Small intestine (tissue), 7 donors: ENCODE measurements around the gene SAMD14. TPM values are rescaled to one million over a fixed set of nuclear protein-coding genes. Genes with fewer than 3 reads are reported as not detected.

Source experiments
- DNase-seq, 2 donors: peaks; one replicate each; pipeline versions ENCODE4 v3.0.0 to v3.0.0-alpha.2; 2013
- FAIRE-seq: peaks from 2 replicates; lab custom pipeline; 2012; peaks lifted over from hg19 to GRCh38; lab: Jason Lieb, UNC
- H3K27ac ChIP-seq, 3 donors: one replicate each; pipeline ENCODE4 v1.5.1; 2013; ENCODE audit warnings: low read length in 2 of 3, mild to moderate bottlenecking in 2 of 3, control low read depth in 1 of 3, inconsistent platforms in 1 of 3, low read depth in 1 of 3, moderate library complexity in 1 of 3
- H3K27me3 ChIP-seq, 3 donors: one replicate each; pipeline ENCODE4 v1.6.1; 2013; ENCODE audit warnings: low read length in 3 of 3, inconsistent platforms in 1 of 3; ENCODE audit not compliant: control insufficient read depth in 3 of 3, insufficient read depth in 3 of 3
- H3K36me3 ChIP-seq, 3 donors: one replicate each; pipeline ENCODE4 v1.6.1; 2013; ENCODE audit warnings: low read length in 3 of 3, inconsistent platforms in 1 of 3, low read depth in 1 of 3, mild to moderate bottlenecking in 1 of 3, moderate library complexity in 1 of 3; ENCODE audit not compliant: control insufficient read depth in 3 of 3, insufficient read depth in 2 of 3
- H3K4me1 ChIP-seq, 3 donors: one replicate each; pipeline ENCODE4 v1.6.1; 2013; ENCODE audit warnings: low read length in 2 of 3, inconsistent platforms in 1 of 3, low read depth in 1 of 3, mild to moderate bottlenecking in 1 of 3, moderate library complexity in 1 of 3; ENCODE audit not compliant: control insufficient read depth in 3 of 3, insufficient read depth in 2 of 3
- H3K4me3 ChIP-seq, 3 donors: one replicate each; pipeline ENCODE4 v1.5.1; 2013; ENCODE audit warnings: low read length in 3 of 3, control low read depth in 1 of 3, inconsistent platforms in 1 of 3, low read depth in 1 of 3, mild to moderate bottlenecking in 1 of 3, moderate library complexity in 1 of 3
- H3K9me3 ChIP-seq, 2 donors: one replicate each; pipeline ENCODE4 v1.6.1; 2013; ENCODE audit warnings: low read depth in 1 of 2, low read length in 1 of 2; ENCODE audit not compliant: control insufficient read depth in 2 of 2, insufficient read depth in 1 of 2
- WGBS, 3 donors: extraction: QIAGEN DNeasy Blood & Tissue Kit; methylation state at CpG; one replicate each; pipeline ENCODE4 v1.1.7; 2013; 5-methylcytosine and 5-hydroxymethylcytosine counted together
- polyA plus RNA-seq, 4 donors: library from polyadenylated mRNA; stranded (reverse) in 3 of 4; unstranded in 1 of 4; fragments of 200-250 nt in 3 of 4; fragments of 120-200 nt in 1 of 4; gene quantifications; one replicate each; pipeline versions ENCODE4 v1.2.1 to v1.2.3, GENCODE V29; 2013
- donor health status: healthy with polysubstance abuse.
- donor health status: control.
- donor health status: control.
- donor health status: Bipolar disorder and iron deficiency.
- donor health status: healthy.

Gene SAMD14
- polyA plus RNA-seq, 4 donors: 0.54 to 2.9 (median 1.4) TPM

DNA sequence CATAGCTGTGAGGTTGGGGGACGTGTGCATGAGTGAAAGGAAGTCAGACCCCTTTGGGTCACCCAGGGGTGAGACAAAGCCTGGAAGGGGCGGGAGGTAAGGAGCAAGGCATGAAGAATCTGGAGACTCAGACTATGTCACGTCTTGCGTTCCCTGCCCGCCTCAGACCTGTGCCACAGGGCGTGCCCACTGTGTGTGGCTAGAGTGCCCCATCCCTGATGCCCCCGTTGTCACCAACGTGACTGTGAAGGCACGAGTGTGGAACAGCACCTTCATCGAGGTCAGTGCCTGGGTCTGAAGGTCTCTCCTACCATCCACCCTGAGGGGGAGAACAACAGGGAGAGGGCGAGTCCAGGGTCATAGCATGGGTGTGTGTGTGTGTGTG, 49.9 kb downstream of the SAMD14 start:
- no peak for FAIRE-seq
- no peak overlapping the region for H3K27ac ChIP-seq
- H3K9me3 ChIP-seq: no peaks in the 10 kb centered on the region
- WGBS, 3 donors: 43 to 77% (median 61%) methylated on average over 11 of the region's 11 CpGs
- H3K27me3 ChIP-seq: no peaks in the 10 kb centered on the region
- no peak overlapping the region for H3K4me3 ChIP-seq
- DNase-seq: no peak
- H3K36me3 ChIP-seq: peaks cover 0 to 81% (median 23%) of the 10 kb centered on the region in 3 donors
- no peaks in the 10 kb centered on the region for H3K4me1 ChIP-seq

DNA sequence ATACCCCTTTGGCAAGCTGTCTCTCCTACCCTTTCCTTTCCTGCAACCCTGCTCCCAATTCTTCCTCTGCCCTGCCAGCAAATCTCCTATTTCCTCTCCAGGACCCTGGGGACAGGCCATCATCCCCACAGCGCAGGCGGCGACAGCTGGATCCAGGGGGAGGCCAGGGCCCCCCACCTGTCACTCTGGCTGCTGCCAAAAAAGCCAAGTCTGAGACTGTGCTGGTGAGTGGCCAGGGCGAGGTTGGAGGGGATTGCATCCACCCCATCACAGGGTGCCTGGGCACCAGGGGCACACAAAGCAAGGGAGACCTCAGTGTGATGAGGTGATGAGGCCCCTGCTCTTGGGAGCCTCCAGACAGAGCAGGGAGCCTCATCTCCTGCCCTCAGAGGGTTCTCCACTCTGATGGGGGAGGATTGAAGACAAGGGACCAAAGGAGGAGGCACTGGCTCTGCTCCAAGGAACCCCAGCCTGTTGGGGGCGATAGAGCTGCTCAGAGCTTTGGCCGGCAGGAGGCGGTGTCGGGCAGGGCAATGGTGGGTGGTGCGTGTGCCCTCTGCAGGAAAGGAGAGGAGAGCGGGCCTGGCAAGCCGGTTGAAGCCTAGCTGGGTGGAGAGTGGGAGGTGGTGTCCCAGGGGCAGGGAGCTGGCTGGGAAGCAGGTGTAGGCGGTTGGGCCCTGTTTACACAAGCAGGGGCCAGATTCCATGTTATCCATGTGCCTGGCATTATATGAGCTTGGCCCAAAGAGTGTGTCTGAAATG, 50.4 kb downstream of the SAMD14 start:
- Histone ChIP-seq H3K27me3 (no peaks in the 10 kb centered on the region), H3K4me3 (no peak overlapping the region), H3K9me3 (no peaks in the 10 kb centered on the region), H3K36me3 (peaks cover 0 to 82% (median 23%) of the 10 kb centered on the region in 3 donors), H3K27ac (no peak overlapping the region), H3K4me1 (no peaks in the 10 kb centered on the region)
- FAIRE-seq: no peak
- 38 to 66% (median 52%) methylated on average over 12 of the region's 12 CpGs for WGBS, 3 donors
- peak; percentile 51 to 74 for DNase-seq

DNA sequence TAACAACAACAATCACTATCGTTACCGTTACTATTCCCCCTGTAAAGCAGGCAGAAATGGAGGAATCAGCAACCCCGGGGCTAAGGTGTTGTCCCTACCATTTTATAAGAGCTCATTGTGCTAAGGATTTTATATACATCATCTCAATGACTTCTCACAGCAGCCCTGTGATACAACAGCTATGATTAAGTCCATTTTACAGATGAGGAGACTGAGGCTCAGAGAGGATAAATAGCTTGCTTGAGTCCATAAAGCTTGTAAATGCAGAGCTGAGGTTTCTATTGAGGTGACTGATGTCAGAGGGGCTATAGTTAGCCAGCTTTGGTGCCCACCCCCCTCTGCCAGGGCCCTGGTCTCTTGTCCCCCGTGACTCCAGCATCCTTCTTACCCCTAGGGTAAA, 51.5 kb downstream of the SAMD14 start:
- Histone ChIP-seq H3K27ac (no peak overlapping the region), H3K27me3 (no peaks in the 10 kb centered on the region), H3K9me3 (no peaks in the 10 kb centered on the region), H3K36me3 (peaks cover 0 to 92% (median 24%) of the 10 kb centered on the region in 3 donors), H3K4me3 (no peak overlapping the region), H3K4me1 (no peaks in the 10 kb centered on the region)
- 91 to 95% (median 94%) methylated on average over 4 of the region's 4 CpGs for WGBS, 3 donors
- DNase-seq (no peak), FAIRE-seq (no peak)

DNA sequence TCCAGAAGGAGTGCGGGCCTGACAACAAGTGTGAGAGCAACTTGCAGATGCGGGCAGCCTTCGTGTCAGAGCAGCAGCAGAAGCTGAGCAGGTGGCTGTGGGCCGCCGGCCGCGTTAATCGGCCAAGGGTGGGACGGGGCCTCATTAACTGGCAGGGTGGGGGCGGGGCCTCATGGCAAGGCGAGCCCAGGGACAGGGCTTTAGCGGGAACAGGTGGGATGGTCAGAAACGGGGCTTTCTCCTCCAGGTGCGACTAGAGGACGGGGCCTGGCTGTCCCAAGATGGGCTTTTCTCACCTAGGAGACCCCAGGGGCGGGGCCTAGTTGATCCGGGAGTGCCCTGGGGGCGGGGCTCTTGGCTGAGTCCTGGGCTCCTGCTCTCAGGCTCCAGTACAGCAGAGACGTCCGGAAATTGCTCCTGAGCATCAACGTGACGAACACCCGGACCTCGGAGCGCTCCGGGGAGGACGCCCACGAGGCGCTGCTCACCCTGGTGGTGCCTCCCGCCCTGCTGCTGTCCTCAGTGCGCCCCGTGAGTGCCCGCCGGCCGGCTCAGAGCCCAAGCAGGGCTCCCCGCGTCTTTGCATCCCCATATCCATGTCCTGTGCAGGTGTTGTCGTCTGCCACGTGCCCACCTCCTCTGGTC, 53.2 kb downstream of the SAMD14 start:
- WGBS, 3 donors: 45 to 61% (median 57%) methylated on average over 35 to 39 of the region's 39 CpGs
- peak; percentile 34 to 53 for DNase-seq
- no peak for FAIRE-seq
- H3K27ac ChIP-seq: no peak overlapping the region
- H3K27me3 ChIP-seq: no peaks in the 10 kb centered on the region
- no peak overlapping the region for H3K4me3 ChIP-seq
- peaks cover 0 to 2% of the 10 kb centered on the region in 2 donors for H3K9me3 ChIP-seq
- no peaks in the 10 kb centered on the region for H3K4me1 ChIP-seq
- H3K36me3 ChIP-seq: peaks cover 0 to 97% (median 33%) of the 10 kb centered on the region in 3 donors

DNA sequence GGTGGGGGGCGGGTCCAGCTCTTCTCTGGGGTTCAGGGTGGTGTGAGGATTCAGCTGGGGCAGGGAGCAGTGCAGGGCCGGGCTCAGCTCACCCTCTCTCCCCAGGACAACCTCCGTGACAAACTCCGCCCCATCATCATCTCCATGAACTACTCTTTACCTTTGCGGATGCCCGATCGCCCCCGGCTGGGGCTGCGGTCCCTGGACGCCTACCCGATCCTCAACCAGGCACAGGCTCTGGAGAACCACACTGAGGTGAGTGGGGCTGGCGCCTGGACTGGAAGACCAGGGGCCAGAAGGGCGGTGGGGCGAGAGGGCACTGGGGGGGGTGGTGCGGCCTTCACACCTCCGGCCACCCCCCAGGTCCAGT, 53.8 kb downstream of the SAMD14 start:
- FAIRE-seq: no peak
- Histone ChIP-seq H3K9me3 (peaks cover 0 to 6% of the 10 kb centered on the region in 2 donors), H3K4me3 (no peak overlapping the region), H3K27ac (no peak overlapping the region), H3K27me3 (no peaks in the 10 kb centered on the region), H3K36me3 (peaks cover 0 to 97% (median 30%) of the 10 kb centered on the region in 3 donors), H3K4me1 (no peaks in the 10 kb centered on the region)
- no peak for DNase-seq
- 69 to 84% (median 81%) methylated on average over 15 to 16 of the region's 16 CpGs for WGBS, 3 donors

DNA sequence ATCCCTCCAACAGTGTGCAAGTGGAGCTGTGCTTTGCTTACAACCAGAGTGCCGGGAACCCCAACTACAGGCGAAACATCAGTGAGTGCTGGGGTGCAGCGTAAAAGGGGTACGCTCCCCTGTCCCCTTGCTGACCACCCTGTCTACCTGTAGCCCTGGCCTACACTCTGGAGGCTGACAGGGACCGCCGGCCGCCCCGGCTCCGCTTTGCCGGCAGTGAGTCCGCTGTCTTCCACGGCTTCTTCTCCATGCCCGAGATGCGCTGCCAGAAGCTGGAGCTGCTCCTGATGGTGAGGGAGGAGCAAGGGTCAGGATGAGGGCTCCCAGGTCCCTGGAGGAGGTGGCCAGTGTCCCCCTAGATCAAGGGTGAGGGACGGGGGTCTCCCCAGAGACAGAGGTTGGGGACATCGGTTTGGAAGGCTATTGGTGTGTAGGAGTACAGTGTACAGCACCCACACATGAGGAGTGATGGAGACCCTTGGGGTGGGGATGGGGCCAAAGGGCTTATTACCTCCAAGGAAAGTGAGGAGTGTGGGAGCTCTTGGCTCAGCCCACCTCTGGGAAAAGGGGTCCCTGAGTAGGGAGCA, 54.4 kb downstream of the SAMD14 start:
- Histone ChIP-seq H3K27ac (no peak overlapping the region), H3K9me3 (peaks cover 0 to 9% of the 10 kb centered on the region in 2 donors), H3K27me3 (no peaks in the 10 kb centered on the region), H3K4me3 (no peak overlapping the region), H3K36me3 (peaks cover 0 to 97% (median 27%) of the 10 kb centered on the region in 3 donors), H3K4me1 (no peaks in the 10 kb centered on the region)
- FAIRE-seq: no peak
- 96 to 98% (median 96%) methylated on average over 16 of the region's 16 CpGs for whole genome bisulfite sequencing, 3 donors
- DNase-seq: no peak

DNA sequence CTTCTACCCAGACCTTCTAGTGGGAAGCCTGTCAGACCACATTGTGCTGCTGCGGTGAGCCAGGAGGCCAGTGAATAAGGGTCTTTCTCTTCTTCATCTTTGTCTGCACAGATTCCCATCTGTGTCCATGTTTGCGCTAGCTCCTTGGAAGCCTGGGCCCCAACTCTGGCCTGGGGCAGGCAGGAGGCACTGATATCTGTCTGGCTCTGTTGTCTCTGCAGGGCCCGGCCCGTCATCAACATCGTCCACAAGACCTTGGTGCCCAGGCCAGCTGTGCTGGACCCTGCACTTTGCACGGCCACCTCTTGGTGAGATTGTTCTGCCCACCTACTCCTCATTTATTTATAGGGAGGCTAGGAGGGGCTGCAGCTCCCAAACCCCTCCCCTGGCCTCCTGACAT, 55.7 kb downstream of the SAMD14 start:
- H3K27ac ChIP-seq: no peak overlapping the region
- WGBS, 3 donors: 91 to 93% (median 93%) methylated on average over 6 of the region's 6 CpGs
- DNase-seq (no peak), FAIRE-seq (no peak)
- no peaks in the 10 kb centered on the region for H3K27me3 ChIP-seq
- H3K9me3 ChIP-seq: peaks cover 0 to 9% of the 10 kb centered on the region in 2 donors
- no peaks in the 10 kb centered on the region for H3K4me1 ChIP-seq
- H3K4me3 ChIP-seq: no peak overlapping the region
- peaks cover 0 to 95% (median 23%) of the 10 kb centered on the region in 3 donors for H3K36me3 ChIP-seq

DNA sequence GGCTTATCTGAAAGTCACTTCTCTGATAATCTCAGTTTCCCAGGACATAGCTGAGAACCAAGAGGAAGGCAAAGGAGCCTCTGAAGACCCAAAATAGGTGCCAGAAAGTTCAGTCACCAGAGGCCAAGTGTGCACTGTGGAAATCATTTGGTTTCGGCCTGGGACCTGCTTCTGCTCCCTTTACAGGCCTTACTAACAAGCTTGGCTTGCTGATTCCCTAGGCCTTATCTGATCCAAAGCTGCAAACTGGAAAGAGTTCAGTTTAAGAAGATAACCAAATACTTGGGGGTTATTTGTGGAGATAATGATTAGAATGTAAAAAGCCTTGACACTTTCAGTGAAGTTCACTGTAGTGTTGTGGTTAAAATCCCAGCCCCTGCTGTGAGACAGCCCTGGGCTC, 57.0 kb downstream of the SAMD14 start:
- WGBS, 3 donors: 87 to 100% (median 94%) methylated on average over 1 of the region's 1 CpG
- Histone ChIP-seq H3K4me1 (no peaks in the 10 kb centered on the region), H3K27ac (no peak overlapping the region), H3K27me3 (no peaks in the 10 kb centered on the region), H3K36me3 (peaks cover 2 to 92% (median 26%) of the 10 kb centered on the region in 3 donors), H3K9me3 (peaks cover 0 to 9% of the 10 kb centered on the region in 2 donors), H3K4me3 (no peak overlapping the region)
- FAIRE-seq (no peak), DNase-seq (no peak)
